IPS-NIHi7 (cell line): ENCODE results near the gene LRRC3.

ENCODE experiments used
- DNase-seq: peaks from one replicate; pipeline ENCODE4 v3.0.0; 2012; ENCODE audit warnings: mixed read lengths; ENCODE audit errors: extremely low spot score

The LRRC3 gene

GRCh38 chr21:44511219-44511937, 56.1 kb downstream of the LRRC3 start:
- no peak for DNase-seq
